Fibroblast of the aortic adventitia (primary cell): ENCODE measurements around the gene PSG4. TPM values are rescaled to one million over a fixed set of nuclear protein-coding genes. Genes with fewer than 3 reads are reported as not detected.
A peak's percentile ranks its signal among the peaks of the same experiment; 100 is the strongest.
"Not testable (repeated sequence)": the region's sequence is repeated elsewhere in the genome, so short reads cannot be mapped to it uniquely, and the experiment has no call there.

ENCODE experiments used
- DNase-seq: peaks from one replicate; pipeline ENCODE4 v3.0.0-alpha.2; 2010; ENCODE audit warnings: low read depth
- H3K4me3 ChIP-seq: 2 replicates; pipeline ENCODE4 v1.5.1; 2011; ENCODE audit warnings: low read depth, mild to moderate bottlenecking, control low read depth, low read length, moderate library complexity
- CTCF ChIP-seq: IDR thresholded peaks from 2 replicates; pipeline ENCODE4 v1.5.1; 2011; ENCODE audit warnings: mild to moderate bottlenecking, low read length, control low read depth, inconsistent platforms; ENCODE audit not compliant: insufficient read depth
- total RNA-seq: library from RNA; depleted of rRNA; stranded (reverse); fragments of >200 nt; gene quantifications from 2 replicates; pipeline ENCODE4 v1.2.3, GENCODE V29; 2012; ENCODE audit warnings: low replicate concordance

The PSG4 gene
- total RNA-seq, 1 donor: not detected

DNA sequence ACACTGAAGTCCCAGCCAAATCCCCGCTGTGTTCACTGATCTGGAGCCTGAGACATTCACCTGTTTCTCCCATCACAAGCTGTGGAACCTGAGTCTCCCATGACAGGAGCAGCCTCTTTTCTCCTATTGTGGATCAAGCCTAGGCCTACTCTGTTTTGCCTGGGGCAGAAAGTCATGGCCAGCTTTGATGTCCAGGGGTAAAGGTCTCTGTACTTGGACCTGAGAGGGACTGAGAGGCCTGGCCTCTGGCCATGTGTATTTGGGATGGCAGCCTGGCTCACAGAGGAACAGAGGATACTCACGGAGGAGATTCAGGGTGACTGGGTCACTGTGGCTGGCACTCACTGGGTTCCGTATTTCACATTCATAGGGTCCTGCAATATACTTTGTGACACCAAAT lies 26.9 kb downstream of the PSG4 start:
- not testable (repeated sequence) for DNase-seq

GRCh38 chr19:43165906-43166305 lies 39.5 kb downstream of the PSG4 start:
- not testable (repeated sequence) for DNase-seq, H3K4me3 ChIP-seq

More for the DNA sequence above, 26.9 kb downstream of the PSG4 start:
- H3K4me3 ChIP-seq: not testable (repeated sequence)

DNA sequence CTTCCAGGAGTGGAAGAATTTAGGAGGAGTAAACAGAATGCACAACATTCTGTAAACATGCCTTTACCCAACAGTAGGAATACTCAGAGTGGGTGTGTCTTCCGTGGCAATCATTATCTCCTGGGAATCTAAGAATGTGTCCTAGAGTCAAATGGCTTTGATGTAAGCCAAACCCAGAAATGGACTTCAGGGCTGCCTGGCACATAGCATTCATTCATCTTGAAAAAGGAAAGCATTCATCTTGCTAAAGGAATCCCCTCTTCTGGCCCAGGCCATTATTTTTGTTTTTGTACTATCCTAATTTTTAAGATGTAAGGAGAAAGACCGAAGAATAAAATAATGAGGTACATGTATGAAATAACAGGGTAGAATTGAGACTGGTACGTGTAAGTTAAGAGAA lies 42.3 kb downstream of the PSG4 start:
- H3K4me3 ChIP-seq, DNase-seq: not testable (repeated sequence)

- not testable (repeated sequence) for DNase-seq
Observed at GRCh38 chr19:43162261-43162660, 43.2 kb downstream of the PSG4 start.

DNA sequence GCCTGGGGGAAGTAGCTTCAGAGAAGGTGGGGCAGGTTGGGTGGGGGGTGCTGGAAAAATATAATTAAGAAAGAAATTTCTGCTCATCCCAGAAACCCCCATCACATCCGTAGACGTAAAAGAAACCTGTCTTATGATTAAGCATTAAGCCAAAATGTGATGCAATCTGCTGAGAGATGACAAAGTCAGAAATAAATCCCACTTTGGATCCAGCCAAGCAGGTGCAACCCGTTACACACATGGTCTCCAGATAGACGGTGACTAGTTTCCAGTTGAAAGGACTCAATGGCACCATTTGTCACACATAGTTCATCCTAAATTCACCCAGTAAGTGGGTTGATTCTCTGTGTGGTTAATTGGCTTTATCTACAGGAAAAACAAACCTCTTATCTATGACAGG lies 53.2 kb downstream of the PSG4 start:
- no peak for TF ChIP-seq CTCF
- DNase-seq: peak; percentile 52
- H3K4me3 ChIP-seq: no peak overlapping the region

More at GRCh38 chr19:43162261-43162660, 43.2 kb downstream of the PSG4 start:
- not testable (repeated sequence) for H3K4me3 ChIP-seq

GRCh38 chr19:43149788-43150187 lies 55.6 kb downstream of the PSG4 start:
- DNase-seq: peak; percentile 40

DNA sequence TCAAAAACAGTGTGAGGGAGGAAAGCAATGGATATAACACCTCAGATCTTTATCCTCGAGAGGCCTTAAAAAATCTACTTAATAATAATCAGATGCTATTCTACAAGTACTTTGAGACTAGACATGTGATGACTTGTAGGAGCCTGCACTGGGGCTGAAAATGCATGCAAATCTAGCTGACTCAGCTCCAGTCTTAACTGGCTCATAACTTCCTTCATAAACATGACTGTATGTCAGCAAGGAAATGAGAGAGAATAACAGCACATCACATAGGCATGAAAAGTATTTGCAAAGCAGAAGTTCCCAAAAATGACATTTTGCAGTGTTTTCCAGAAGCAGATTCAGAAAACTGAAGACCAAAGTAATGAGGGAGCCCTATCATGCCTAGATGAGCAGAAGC lies 57.2 kb downstream of the PSG4 start:
- TF ChIP-seq CTCF: no peak
- DNase-seq: peak; percentile 88
- H3K4me3 ChIP-seq: no peak overlapping the region

More at GRCh38 chr19:43149788-43150187, 55.6 kb downstream of the PSG4 start:
- H3K4me3 ChIP-seq: not testable (repeated sequence)

Other genes with a start within 250 kb of the PSG4 start
- 0.09 TPM in 1 of 2 replicates, not detected in the other for gene PSG11, start 179.2 kb downstream of the PSG4 start, total RNA-seq
- 0.27 TPM in 1 of 2 replicates, not detected in the other for gene PSG2, start 122.9 kb downstream of the PSG4 start, total RNA-seq
- 2.8 and 13.6 TPM in 2 replicates for gene PSG5, start 19.1 kb downstream of the PSG4 start, total RNA-seq
- 0.27 TPM in 1 of 2 replicates, not detected in the other for gene PSG9, start 63.9 kb upstream of the PSG4 start, total RNA-seq
- 0.27 and 0.33 TPM in 2 replicates for gene CD177, start 148.0 kb upstream of the PSG4 start, total RNA-seq
- not detected in 2 replicates for gene TEX101, start 209.3 kb upstream of the PSG4 start, total RNA-seq